ENCODE data around the gene NDUFA8. TPM values are rescaled to one million over a fixed set of nuclear protein-coding genes. Genes with fewer than 3 reads are reported as not detected.

Gene NDUFA8
- total RNA-seq, 4 donors from 2014 or later: 39.0 to 84.0 (median 71.9) TPM

DNA sequence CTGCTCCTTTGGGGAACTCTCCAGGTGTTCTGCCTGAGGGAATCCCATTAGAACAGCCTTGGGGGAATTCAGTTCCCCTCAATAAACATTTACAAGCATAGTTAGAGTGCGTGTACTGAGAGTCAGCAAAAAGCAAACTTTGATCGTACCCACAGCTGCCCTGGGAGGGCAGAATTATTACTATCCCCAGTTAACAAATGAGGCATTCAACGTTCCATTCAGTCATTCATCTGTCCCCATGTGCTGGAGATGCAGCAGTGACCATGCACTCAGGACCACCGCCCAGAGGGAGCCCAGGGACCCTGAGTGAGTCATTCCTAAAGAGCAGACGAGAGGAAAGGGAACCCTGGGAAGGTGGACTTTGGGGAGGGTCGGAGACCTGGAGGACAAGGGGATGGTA, 47.3 kb downstream of the NDUFA8 start:
- no peak overlapping the region for H3K27ac ChIP-seq
- no peak for ATAC-seq
- no peaks in the 10 kb centered on the region for H3K27me3 ChIP-seq
- no peaks in the 10 kb centered on the region for H3K36me3 ChIP-seq
- WGBS, 2 donors (ENCODE audit: low coverage in 1 of 2): 73% methylated on average over 6 of the region's 6 CpGs; no CpG with 5 or more reads in 1 of the 2 donors
- H3K9me3 ChIP-seq: no peaks in the 10 kb centered on the region
- TF ChIP-seq POLR2AphosphoS5 (IDR thresholded peaks at IDR 0.05) (no peak), EP300 (IDR thresholded peaks at IDR 0.05) (no peak), POLR2A (IDR thresholded peaks at IDR 0.05) (no peak)
- TF ChIP-seq, protein P1, sequence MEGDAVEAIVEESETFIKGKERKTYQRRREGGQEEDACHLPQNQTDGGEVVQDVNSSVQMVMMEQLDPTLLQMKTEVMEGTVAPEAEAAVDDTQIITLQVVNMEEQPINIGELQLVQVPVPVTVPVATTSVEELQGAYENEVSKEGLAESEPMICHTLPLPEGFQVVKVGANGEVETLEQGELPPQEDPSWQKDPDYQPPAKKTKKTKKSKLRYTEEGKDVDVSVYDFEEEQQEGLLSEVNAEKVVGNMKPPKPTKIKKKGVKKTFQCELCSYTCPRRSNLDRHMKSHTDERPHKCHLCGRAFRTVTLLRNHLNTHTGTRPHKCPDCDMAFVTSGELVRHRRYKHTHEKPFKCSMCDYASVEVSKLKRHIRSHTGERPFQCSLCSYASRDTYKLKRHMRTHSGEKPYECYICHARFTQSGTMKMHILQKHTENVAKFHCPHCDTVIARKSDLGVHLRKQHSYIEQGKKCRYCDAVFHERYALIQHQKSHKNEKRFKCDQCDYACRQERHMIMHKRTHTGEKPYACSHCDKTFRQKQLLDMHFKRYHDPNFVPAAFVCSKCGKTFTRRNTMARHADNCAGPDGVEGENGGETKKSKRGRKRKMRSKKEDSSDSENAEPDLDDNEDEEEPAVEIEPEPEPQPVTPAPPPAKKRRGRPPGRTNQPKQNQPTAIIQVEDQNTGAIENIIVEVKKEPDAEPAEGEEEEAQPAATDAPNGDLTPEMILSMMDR (IDR thresholded peaks at IDR 0.05): no peak
- H3K4me3 ChIP-seq: no peak overlapping the region
- H3K4me1 ChIP-seq: peaks cover 0 to 8% (median 5%) of the 10 kb centered on the region in 3 donors

GRCh38 chr9:122111413-122112085, 48.0 kb downstream of the NDUFA8 start:
- Histone ChIP-seq H3K4me1 (peaks cover 0 to 15% (median 11%) of the 10 kb centered on the region in 3 donors), H3K27ac (no peak overlapping the region), H3K9me3 (no peaks in the 10 kb centered on the region), H3K27me3 (no peaks in the 10 kb centered on the region), H3K36me3 (no peaks in the 10 kb centered on the region), H3K4me3 (no peak overlapping the region)
- TF ChIP-seq EP300 (IDR thresholded peaks at IDR 0.05) (no peak), POLR2AphosphoS5 (IDR thresholded peaks at IDR 0.05) (no peak), POLR2A (IDR thresholded peaks at IDR 0.05) (no peak)
- TF ChIP-seq, protein P1 (IDR thresholded peaks at IDR 0.05): no peak
- no peak for ATAC-seq
- 100% methylated on average over 2 of the region's 9 CpGs; no CpG with 5 or more reads in 1 of the 2 donors for WGBS, 2 donors (ENCODE audit: low coverage in 1 of 2)

- no peaks in the 10 kb centered on the region for H3K36me3 ChIP-seq
- no peaks in the 10 kb centered on the region for H3K9me3 ChIP-seq
- ATAC-seq: no peak
- peaks cover 0 to 21% (median 11%) of the 10 kb centered on the region in 3 donors for H3K4me1 ChIP-seq
- TF ChIP-seq, protein P1 (IDR thresholded peaks at IDR 0.05): no peak
- TF ChIP-seq POLR2A (IDR thresholded peaks at IDR 0.05) (no peak), POLR2AphosphoS5 (IDR thresholded peaks at IDR 0.05) (no peak), EP300 (IDR thresholded peaks at IDR 0.05) (no peak)
- no peak overlapping the region for H3K4me3 ChIP-seq
- H3K27me3 ChIP-seq: no peaks in the 10 kb centered on the region
- 86% methylated on average over 4 of the region's 7 CpGs; no CpG with 5 or more reads in 1 of the 2 donors for WGBS, 2 donors (ENCODE audit: low coverage in 1 of 2)
- H3K27ac ChIP-seq: no peak overlapping the region
Observed at GRCh38 chr9:122110100-122110833, 49.3 kb downstream of the NDUFA8 start.

DNA sequence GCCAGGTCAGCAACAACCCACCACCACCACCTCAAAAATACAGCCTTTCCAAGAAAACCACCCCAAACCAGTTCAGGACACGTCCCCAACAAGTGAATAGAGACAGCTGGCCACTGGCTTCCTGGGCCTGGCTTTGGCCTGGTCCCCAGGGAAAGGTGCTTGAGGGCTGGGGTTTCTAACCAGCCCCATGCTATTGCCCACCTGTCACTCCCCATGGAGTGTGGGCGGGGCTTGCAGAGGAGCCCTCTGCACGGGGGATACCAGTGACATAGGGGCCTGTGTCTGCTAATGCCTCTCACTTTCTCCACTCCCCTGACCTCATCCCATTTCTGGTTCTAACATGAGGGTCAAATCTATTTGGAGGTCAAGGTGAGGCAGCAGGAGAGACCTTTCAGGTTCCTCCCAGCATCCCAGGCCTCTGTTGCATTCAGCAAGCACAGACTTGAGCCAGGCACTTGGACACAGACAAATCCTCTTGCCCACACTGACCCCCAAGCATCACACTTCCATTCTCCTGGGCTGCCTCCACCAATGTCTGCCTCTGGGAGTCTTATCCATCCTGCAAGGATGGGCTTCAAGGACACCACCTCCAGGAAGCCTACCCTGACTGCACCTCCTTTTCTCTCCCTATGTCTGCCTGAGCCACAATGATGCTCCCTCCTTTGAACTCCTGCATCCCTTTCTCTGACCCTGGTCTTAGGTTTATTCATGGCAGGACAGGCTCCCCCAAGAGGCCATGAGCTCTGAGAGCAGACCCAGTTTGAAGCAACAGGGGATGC, 50.4 kb downstream of the NDUFA8 start:
- H3K36me3 ChIP-seq: no peaks in the 10 kb centered on the region

More for the DNA sequence above, 50.4 kb downstream of the NDUFA8 start:
- ATAC-seq: no peak
- no peaks in the 10 kb centered on the region for H3K27me3 ChIP-seq
- TF ChIP-seq POLR2AphosphoS5 (IDR thresholded peaks at IDR 0.05) (no peak), EP300 (IDR thresholded peaks at IDR 0.05) (no peak), POLR2A (IDR thresholded peaks at IDR 0.05) (no peak)
- TF ChIP-seq, protein P1 (IDR thresholded peaks at IDR 0.05): no peak
- peaks cover 0 to 21% (median 11%) of the 10 kb centered on the region in 3 donors for H3K4me1 ChIP-seq
- peak overlapping the region in 1 of 4 donors; percentile 81 for H3K27ac ChIP-seq
- no peaks in the 10 kb centered on the region for H3K9me3 ChIP-seq
- whole genome bisulfite sequencing, 2 donors (ENCODE audit: low coverage in 1 of 2): 60 to 100% methylated on average over 1 to 3 of the region's 3 CpGs
- no peak overlapping the region for H3K4me3 ChIP-seq
